Stimulated activated CD4-positive, alpha-beta T cell treated with anti-CD3 and anti-CD28 coated beads, Interleukin-2, amount 100 ng/mL, for 4 hours (primary cell): ENCODE data around the gene FAM72D.
A peak's percentile ranks its signal among the peaks of the same experiment; 100 is the strongest.
"Not testable (repeated sequence)": the region's sequence is repeated elsewhere in the genome, so short reads cannot be mapped to it uniquely, and the experiment has no call there.

ENCODE experiments used
- DNase-seq: peaks from one replicate; pipeline ENCODE4 v3.0.0-alpha.2; 2020; ENCODE audit warnings: low read depth

Gene FAM72D

GRCh38 chr1:145146308-145146707 is 50.5 kb downstream of the FAM72D start:
- DNase-seq, result not testable (repeated sequence)

- DNase-seq, result not testable (repeated sequence)
Measured at GRCh38 chr1:145147172-145147571, 51.4 kb downstream of the FAM72D start.

- not testable (repeated sequence) for DNase-seq
Measured at GRCh38 chr1:145155421-145155820, 59.6 kb downstream of the FAM72D start.

- DNase-seq, result not testable (repeated sequence)
Measured at GRCh38 chr1:145155873-145156272, 60.1 kb downstream of the FAM72D start.

- DNase-seq, result peak; percentile 25
Measured at GRCh38 chr1:145156891-145157610, 61.3 kb downstream of the FAM72D start.

- not testable (repeated sequence) for DNase-seq
Measured at GRCh38 chr1:145157715-145158114, 61.9 kb downstream of the FAM72D start.

GRCh38 chr1:145161046-145161752 is 65.4 kb downstream of the FAM72D start:
- not testable (repeated sequence) for DNase-seq
